Natural killer cell (primary cell): Measurements from ENCODE around the gene PEAK1. TPM values are rescaled to one million over a fixed set of nuclear protein-coding genes. Genes with fewer than 3 reads are reported as not detected.

Source experiments
- ATAC-seq, 3 donors: fragments of 150-1000 bp in 2 of 3; fragments of 200-7000 bp in 1 of 3; cut with Tn5 transposase; 1 replicate in 1 of 3; 2 replicates in 2 of 3; pipeline ENCODE4 v1.10.0; 2021; ENCODE audit warnings: mild to moderate bottlenecking in 2 of 3, moderate library complexity in 2 of 3
- DNase-seq, 2 donors: peaks; one replicate each; pipeline versions ENCODE4 v3.0.0 to v3.0.0-alpha.2; 2013 to 2021; ENCODE audit warnings: mixed read lengths in 1 of 2
- H3K27ac ChIP-seq: one replicate; pipeline ENCODE4 v1.5.1; 2013; ENCODE audit warnings: mild to moderate bottlenecking, low read length
- H3K27me3 ChIP-seq: one replicate; pipeline ENCODE4 v1.6.1; 2013; ENCODE audit warnings: low read length; ENCODE audit not compliant: control insufficient read depth, insufficient read depth
- H3K36me3 ChIP-seq: one replicate; pipeline ENCODE4 v1.6.1; 2013; ENCODE audit warnings: low read length; ENCODE audit not compliant: control insufficient read depth, insufficient read depth
- H3K4me1 ChIP-seq: one replicate; pipeline ENCODE4 v1.6.1; 2013; ENCODE audit warnings: low read length; ENCODE audit not compliant: control insufficient read depth, insufficient read depth
- H3K4me3 ChIP-seq: one replicate; pipeline ENCODE4 v1.5.1; 2013; ENCODE audit warnings: low read length
- H3K9me3 ChIP-seq: one replicate; pipeline ENCODE4 v1.6.1; 2013; ENCODE audit warnings: low read length; ENCODE audit not compliant: control insufficient read depth, insufficient read depth
- H3K27ac Mint-ChIP-seq, 2 donors: one replicate each; pipeline ENCODE4 v1.8.0; 2022; ENCODE audit warnings: mild to moderate bottlenecking in 2 of 2, mixed read lengths in 2 of 2, moderate library complexity in 1 of 2
- H3K27me3 Mint-ChIP-seq, 2 donors: one replicate each; pipeline ENCODE4 v1.8.0; 2022; ENCODE audit warnings: low read depth in 2 of 2, mixed read lengths in 2 of 2
- H3K36me3 Mint-ChIP-seq: one replicate; pipeline ENCODE4 v1.8.0; 2022; ENCODE audit warnings: mixed read lengths
- H3K4me1 Mint-ChIP-seq, 2 donors: one replicate each; pipeline ENCODE4 v1.8.0; 2022; ENCODE audit warnings: mixed read lengths in 2 of 2
- H3K4me3 Mint-ChIP-seq: one replicate; pipeline ENCODE4 v1.8.0; 2022; ENCODE audit warnings: mild to moderate bottlenecking, moderate library complexity, mixed read lengths
- H3K9me3 Mint-ChIP-seq, 2 donors: one replicate each; pipeline ENCODE4 v1.8.0; 2022; ENCODE audit warnings: mixed read lengths in 2 of 2
- CTCF ChIP-seq: fragments of 200-600 bp; IDR thresholded peaks from one replicate; pipeline ENCODE4 v1.8.0; 2022; ENCODE audit warnings: antibody characterized with exemption
- WGBS: methylation state at CpG from one replicate; pipeline ENCODE4 v1.1.7; 2013; ENCODE audit warnings: missing lambda C conversion rate; ENCODE audit not compliant: insufficient coverage; 5-methylcytosine and 5-hydroxymethylcytosine counted together
- intact Hi-C: fragments of 100-400 bp; cut with micrococcal nuclease; formaldehyde crosslinking; loops from one replicate; pipeline ENCODE4 v1.14.2; 2022
- total RNA-seq, 4 donors: library from RNA; stranded (reverse); fragments of 120-200 nt in 1 of 4; gene quantifications; one replicate each; pipeline versions ENCODE4 v1.2.3 to v1.2.4, GENCODE V29; 2013 to 2022

PEAK1 gene
- total RNA-seq, 3 donors from 2014 or later (not counting 1 experiment from before 2014, with no cell fraction given): 59.3 to 73.9 (median 69.1) TPM

GRCh38 chr15:77115179-77115578 is 304.7 kb downstream of the PEAK1 start:
- H3K4me1 ChIP-seq: peaks cover 4% of the 10 kb centered on the region
- no peak for DNase-seq
- H3K4me3 Mint-ChIP-seq: no peak overlapping the region
- H3K36me3 Mint-ChIP-seq: peaks cover 17% of the 10 kb centered on the region
- no peaks in the 10 kb centered on the region for H3K27me3 Mint-ChIP-seq
- peaks cover 9 to 12% of the 10 kb centered on the region in 2 donors for H3K4me1 Mint-ChIP-seq
- H3K27ac ChIP-seq: no peak overlapping the region
- H3K27me3 ChIP-seq: no peaks in the 10 kb centered on the region
- 97% methylated on average over 2 of the region's 4 CpGs for WGBS
- H3K4me3 ChIP-seq: no peak overlapping the region
- H3K9me3 Mint-ChIP-seq: no peaks in the 10 kb centered on the region
- intact Hi-C loops: no loop called here
- TF ChIP-seq CTCF: no peak
- H3K36me3 ChIP-seq: peaks cover 10% of the 10 kb centered on the region
- no peaks in the 10 kb centered on the region for H3K9me3 ChIP-seq
- H3K27ac Mint-ChIP-seq: no peak overlapping the region
- no peak for ATAC-seq

GRCh38 chr15:77112838-77113504 is 306.9 kb downstream of the PEAK1 start:
- H3K36me3 Mint-ChIP-seq: peaks cover 17% of the 10 kb centered on the region
- no peak overlapping the region for H3K27ac ChIP-seq
- DNase-seq (no peak), ATAC-seq (no peak)
- TF ChIP-seq CTCF: no peak
- H3K4me3 Mint-ChIP-seq: no peak overlapping the region
- no peaks in the 10 kb centered on the region for H3K27me3 ChIP-seq
- intact Hi-C loops: no loop called here
- H3K4me3 ChIP-seq: no peak overlapping the region
- H3K36me3 ChIP-seq: peaks cover 10% of the 10 kb centered on the region
- H3K4me1 ChIP-seq: no peaks in the 10 kb centered on the region
- H3K27me3 Mint-ChIP-seq: no peaks in the 10 kb centered on the region
- 88% methylated on average over 2 of the region's 2 CpGs for WGBS
- no peaks in the 10 kb centered on the region for H3K9me3 ChIP-seq
- no peak overlapping the region for H3K27ac Mint-ChIP-seq
- peaks cover 0 to 4% of the 10 kb centered on the region in 2 donors for H3K4me1 Mint-ChIP-seq
- no peaks in the 10 kb centered on the region for H3K9me3 Mint-ChIP-seq

- peaks cover 10% of the 10 kb centered on the region for H3K36me3 ChIP-seq
- H3K4me1 ChIP-seq: no peaks in the 10 kb centered on the region
- Mint-ChIP-seq H3K4me3 (no peak overlapping the region), H3K36me3 (peaks cover 17% of the 10 kb centered on the region), H3K27me3 (no peaks in the 10 kb centered on the region), H3K4me1 (peaks cover 0 to 4% of the 10 kb centered on the region in 2 donors), H3K27ac (no peak overlapping the region), H3K9me3 (no peaks in the 10 kb centered on the region)
- H3K4me3 ChIP-seq: no peak overlapping the region
- 98% methylated on average over 3 of the region's 3 CpGs for WGBS
- H3K27ac ChIP-seq: no peak overlapping the region
- intact Hi-C loops: no loop called here
- H3K9me3 ChIP-seq: no peaks in the 10 kb centered on the region
- no peak for ATAC-seq
- DNase-seq: no peak
- no peak for TF ChIP-seq CTCF
- no peaks in the 10 kb centered on the region for H3K27me3 ChIP-seq
These were observed 308.1 kb downstream of the PEAK1 start for GRCh38 chr15:77111789-77112188.
